ENCODE data around the gene DAND5. TPM values are rescaled to one million over a fixed set of nuclear protein-coding genes. Genes with fewer than 3 reads are reported as not detected.
"Not testable (repeated sequence)": the region's sequence is repeated elsewhere in the genome, so short reads cannot be mapped to it uniquely, and the experiment has no call there.

DAND5 gene
- total and polyA plus RNA-seq, 2 donors (not counting 1 experiment from before 2014, with no cell fraction given), result not detected

DNA sequence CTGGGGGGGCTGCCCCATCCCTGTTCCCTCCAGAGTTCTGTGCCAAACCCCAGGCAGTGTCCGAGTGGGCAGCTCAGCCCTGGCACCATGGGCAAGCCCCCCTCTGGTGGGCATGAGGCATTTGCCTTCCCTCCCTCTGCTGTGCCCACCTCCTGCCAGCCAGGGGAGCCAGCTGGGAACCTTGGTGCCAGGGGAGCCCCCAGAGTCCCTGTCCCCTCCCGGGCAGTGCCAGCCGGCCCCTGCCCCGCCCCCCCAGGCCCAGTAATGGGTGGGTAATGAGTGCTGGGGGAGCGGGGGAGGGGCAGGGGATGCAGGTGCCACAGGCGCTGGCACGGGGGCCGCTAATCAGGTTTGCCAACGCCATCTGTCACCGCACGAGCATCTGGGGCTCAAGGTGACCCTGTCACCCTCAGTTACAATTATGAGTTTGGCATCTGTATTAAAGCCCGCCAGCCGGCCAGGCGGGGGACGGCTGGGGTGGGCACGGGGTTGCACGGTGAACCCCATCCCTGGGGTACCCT lies 5.9 kb downstream of the DAND5 start:
- no peaks in the 10 kb centered on the region for H3K36me3 ChIP-seq (replicated peaks in 1 of 2; ENCODE audit: control extremely low read depth in 1 of 2, control insufficient read depth in 1 of 2, extremely low read depth in 1 of 2, insufficient read depth in 2 of 2, low read length in 1 of 2)

GRCh38 chr19:12976109-12976508 lies 6.7 kb downstream of the DAND5 start:
- not testable (repeated sequence) for H3K27ac Mint-ChIP-seq; H3K4me1 Mint-ChIP-seq; H2AFZ ChIP-seq (ENCODE audit: insufficient read depth, low read depth, low read length, poor library complexity, severe bottlenecking); H4K20me1 ChIP-seq (ENCODE audit: control insufficient read depth, insufficient read depth, low read length, poor library complexity, severe bottlenecking); H3K4me3 ChIP-seq (ENCODE audit: control extremely low read depth in 1 of 5, extremely low read depth in 1 of 5, insufficient read depth in 1 of 5, low read depth in 2 of 5, low read length in 4 of 5); H3K4me2 ChIP-seq (replicated peaks; ENCODE audit: low read depth, low read length, poor library complexity, severe bottlenecking); H3K9me3 Mint-ChIP-seq (ENCODE audit: insufficient read depth); H3K9ac ChIP-seq (ENCODE audit: low read length); H3K36me3 ChIP-seq (replicated peaks in 1 of 2; ENCODE audit: control extremely low read depth in 1 of 2, control insufficient read depth in 1 of 2, extremely low read depth in 1 of 2, insufficient read depth in 2 of 2, low read length in 1 of 2); H3K9me3 ChIP-seq (ENCODE audit: control extremely low read depth in 1 of 3, control insufficient read depth in 2 of 3, insufficient read depth in 1 of 3, low read length in 2 of 3); DNase-seq; ATAC-seq (ENCODE audit: low read depth); H3K27ac ChIP-seq (ENCODE audit: low read length in 2 of 2); H3K4me3 Mint-ChIP-seq; H3K79me2 ChIP-seq (ENCODE audit: control insufficient read depth, insufficient read depth, low read length)
- POLR2A ChIA-PET, result interaction anchor here (1.8 kb wide), 1 partner anchor 11 kb away, joined by 9 read pairs; no protein-coding TSS in a partner anchor
- intact Hi-C loops (cut with micrococcal nuclease), result loop anchor here (5.0 to 10.0 kb wide), 2 partner anchors 219 to 456 kb away; no protein-coding TSS in a partner anchor
- H3K27me3 Mint-ChIP-seq, result peaks cover 12% of the 10 kb centered on the region
- peaks cover 0 to 17% (median 1%) of the 10 kb centered on the region in 4 experiments for H3K27me3 ChIP-seq (replicated peaks in 1 of 4; ENCODE audit: control extremely low read depth in 1 of 4, control insufficient read depth in 3 of 4, insufficient read depth in 4 of 4, low read length in 3 of 4)
- 83% methylated on average over 5 of the region's 7 CpGs for WGBS (ENCODE audit: insufficient coverage)
- H3K4me1 ChIP-seq (ENCODE audit: control insufficient read depth in 2 of 2, insufficient read depth in 2 of 2, low read length in 2 of 2), result peaks cover 3 to 16% of the 10 kb centered on the region in 2 donors
- CTCF ChIA-PET, result interaction anchor here (1.1 to 12.5 kb wide), 16 partner anchors 8 to 614 kb away, joined by 3 to 285 read pairs (median 16); partner anchors contain the start of gene DAND5

More for the DNA sequence above, 5.9 kb downstream of the DAND5 start:
- H3K4me3 ChIP-seq (ENCODE audit: control extremely low read depth in 1 of 5, extremely low read depth in 1 of 5, insufficient read depth in 1 of 5, low read depth in 2 of 5, low read length in 4 of 5), result no peak overlapping the region
- TF ChIP-seq EZH2 (IDR thresholded peaks at IDR 0.05; ENCODE audit: borderline replicate concordance, insufficient read depth, low read depth, low read length, poor library complexity, severe bottlenecking) (no peak), CTCF (IDR thresholded peaks at IDR 0.05) (no peak)
- H4K20me1 ChIP-seq (ENCODE audit: control insufficient read depth, insufficient read depth, low read length, poor library complexity, severe bottlenecking), result no peaks in the 10 kb centered on the region
- H3K9me3 ChIP-seq (ENCODE audit: control extremely low read depth in 1 of 3, control insufficient read depth in 2 of 3, insufficient read depth in 1 of 3, low read length in 2 of 3), result no peaks in the 10 kb centered on the region
- no peak overlapping the region for H2AFZ ChIP-seq (ENCODE audit: insufficient read depth, low read depth, low read length, poor library complexity, severe bottlenecking)
- H3K27me3 ChIP-seq (replicated peaks in 1 of 4; ENCODE audit: control extremely low read depth in 1 of 4, control insufficient read depth in 3 of 4, insufficient read depth in 4 of 4, low read length in 3 of 4), result peaks cover 0 to 14% (median 1%) of the 10 kb centered on the region in 4 experiments
- H3K4me1 ChIP-seq (ENCODE audit: control insufficient read depth in 2 of 2, insufficient read depth in 2 of 2, low read length in 2 of 2), result peaks cover 3 to 12% of the 10 kb centered on the region in 2 donors
- no peak overlapping the region for H3K9ac ChIP-seq (ENCODE audit: low read length)
- H3K4me3 Mint-ChIP-seq, result no peak overlapping the region
- ATAC-seq (ENCODE audit: low read depth) (no peak), DNase-seq (no peak)
- H3K27me3 Mint-ChIP-seq, result peaks cover 12% of the 10 kb centered on the region
- no peak overlapping the region for H3K27ac ChIP-seq (ENCODE audit: low read length in 2 of 2)
- WGBS (ENCODE audit: insufficient coverage), result 82% methylated on average over 12 of the region's 17 CpGs
- intact Hi-C loops (cut with micrococcal nuclease), result loop anchor here (5.0 to 10.0 kb wide), 2 partner anchors 220 to 457 kb away; no protein-coding TSS in a partner anchor
- ChIA-PET POLR2A (no interaction called here), CTCF (interaction anchor here (1.7 to 12.5 kb wide), 7 partner anchors 10 to 287 kb away, joined by 9 to 285 read pairs (median 27); no protein-coding TSS in a partner anchor)
- H3K4me2 ChIP-seq (replicated peaks; ENCODE audit: low read depth, low read length, poor library complexity, severe bottlenecking), result no peak overlapping the region
- no peak overlapping the region for H3K27ac Mint-ChIP-seq
- H3K4me1 Mint-ChIP-seq, result peaks cover 10% of the 10 kb centered on the region
- no peaks in the 10 kb centered on the region for H3K79me2 ChIP-seq (ENCODE audit: control insufficient read depth, insufficient read depth, low read length)
- H3K9me3 Mint-ChIP-seq (ENCODE audit: insufficient read depth), result no peaks in the 10 kb centered on the region

All from B cell (primary cell).